MV-4-11 (cell line): ENCODE results near the gene ZNF606.

Source experiments
- DNase-seq: peaks from one replicate; lab custom pipeline; 2025; lab: John Stamatoyannopoulos, UW

The ZNF606 gene

DNA sequence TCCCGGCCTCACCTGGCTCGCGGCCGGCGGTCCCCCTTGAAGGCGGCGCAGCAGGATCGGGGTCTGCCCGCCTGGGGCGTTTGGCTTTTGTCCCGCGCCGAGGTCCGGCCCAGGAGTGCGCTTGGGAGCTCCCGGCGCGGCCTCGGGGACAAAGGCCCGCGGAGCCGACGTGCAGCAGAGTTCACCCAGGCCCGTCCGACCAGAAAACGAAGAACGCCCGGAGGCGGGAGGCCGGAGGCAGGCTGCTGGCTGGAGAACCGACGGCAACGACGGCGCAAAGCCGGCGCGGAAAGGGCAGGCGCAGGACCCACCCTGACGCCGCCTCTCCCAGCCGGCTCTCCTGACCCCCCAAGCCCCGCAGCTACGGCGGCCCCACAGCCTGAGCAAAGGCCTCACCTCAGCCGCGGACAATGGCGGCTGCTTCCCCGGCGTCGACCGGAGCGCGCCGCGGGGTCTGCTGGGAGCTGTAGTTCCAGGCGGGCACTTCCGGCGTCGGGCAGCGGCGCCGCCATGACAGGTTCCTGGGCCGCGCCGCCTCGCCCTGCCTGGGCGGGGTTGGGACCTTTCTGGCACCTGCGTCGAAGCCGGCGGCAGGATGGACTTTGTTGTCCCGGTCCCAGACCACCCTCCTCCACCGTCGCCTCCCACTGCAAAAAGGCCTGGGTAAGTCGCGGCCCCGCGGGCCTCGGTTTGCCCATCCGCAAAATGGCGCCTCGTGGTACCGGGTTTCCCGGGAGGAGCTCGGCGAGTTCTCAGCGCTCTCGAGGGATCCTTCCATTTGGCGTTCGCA, at the start of gene ZNF606:
Gene ZNF606 (minus strand): TSS at position 437 of the 790 bp plus-strand sequence. CDS start 1,501 bp downstream, outside the sequence.
- peak; percentile 83 for DNase-seq

DNA sequence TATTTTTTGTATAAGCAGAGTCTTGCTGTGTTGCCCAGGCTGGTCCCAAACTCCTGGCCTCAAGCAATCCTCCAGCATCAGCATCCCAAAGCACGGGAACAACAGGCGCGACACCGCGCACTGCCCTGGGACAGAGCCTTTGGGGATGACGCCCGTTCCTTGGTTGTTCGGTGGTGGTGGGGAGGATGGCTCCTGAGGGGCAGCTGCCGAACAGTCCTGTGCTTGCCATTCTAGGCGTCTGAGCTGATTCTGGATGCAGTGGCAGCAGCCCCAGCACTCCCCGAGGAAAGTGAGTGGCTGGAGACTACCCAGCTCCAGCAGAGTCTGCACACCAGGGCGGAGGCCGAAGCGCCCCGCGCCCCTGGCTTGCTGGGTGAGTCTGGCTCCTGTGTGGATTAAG, 49.6 kb upstream of the ZNF606 start:
- DNase-seq = no peak

DNA sequence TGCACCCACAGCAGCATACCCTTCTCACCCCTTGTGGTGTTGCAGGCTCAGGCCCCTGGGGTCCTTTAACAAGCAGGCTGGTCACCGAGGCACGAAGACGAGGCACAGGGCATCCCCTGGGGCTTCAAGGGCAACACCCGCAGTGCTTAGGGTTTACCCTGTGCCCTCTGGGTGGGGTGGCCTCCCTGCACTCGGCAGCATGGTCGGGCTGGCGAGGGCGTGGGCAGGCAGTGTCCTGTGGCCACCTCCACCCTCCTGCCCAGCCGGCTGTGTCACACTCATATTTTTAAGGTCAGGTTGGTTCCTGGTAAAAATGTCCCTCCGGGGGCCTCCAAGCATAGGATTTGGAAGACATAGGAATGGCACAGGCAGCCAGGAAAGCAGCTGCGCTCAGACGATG, 45.1 kb upstream of the ZNF606 start:
- no peak for DNase-seq

DNA sequence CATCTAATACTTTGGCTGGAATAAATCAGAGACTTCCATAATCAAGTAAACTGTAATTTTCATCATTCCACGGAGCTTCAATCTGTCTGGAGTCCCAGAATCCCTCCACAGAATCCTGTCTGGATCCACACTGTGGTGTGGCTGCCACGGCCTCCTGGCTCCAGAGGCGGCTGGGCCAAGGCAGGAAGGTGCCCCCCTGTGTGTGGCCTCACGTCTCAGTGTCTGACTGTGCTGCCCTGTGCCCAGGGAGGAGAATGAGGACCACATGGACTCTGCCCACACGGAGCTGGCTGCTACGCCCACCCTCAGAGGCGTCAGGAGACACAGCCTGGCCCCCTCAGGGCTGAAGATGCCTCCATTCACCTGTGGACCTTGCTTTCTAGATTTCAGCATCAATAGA, 44.2 kb upstream of the ZNF606 start:
- no peak for DNase-seq

DNA sequence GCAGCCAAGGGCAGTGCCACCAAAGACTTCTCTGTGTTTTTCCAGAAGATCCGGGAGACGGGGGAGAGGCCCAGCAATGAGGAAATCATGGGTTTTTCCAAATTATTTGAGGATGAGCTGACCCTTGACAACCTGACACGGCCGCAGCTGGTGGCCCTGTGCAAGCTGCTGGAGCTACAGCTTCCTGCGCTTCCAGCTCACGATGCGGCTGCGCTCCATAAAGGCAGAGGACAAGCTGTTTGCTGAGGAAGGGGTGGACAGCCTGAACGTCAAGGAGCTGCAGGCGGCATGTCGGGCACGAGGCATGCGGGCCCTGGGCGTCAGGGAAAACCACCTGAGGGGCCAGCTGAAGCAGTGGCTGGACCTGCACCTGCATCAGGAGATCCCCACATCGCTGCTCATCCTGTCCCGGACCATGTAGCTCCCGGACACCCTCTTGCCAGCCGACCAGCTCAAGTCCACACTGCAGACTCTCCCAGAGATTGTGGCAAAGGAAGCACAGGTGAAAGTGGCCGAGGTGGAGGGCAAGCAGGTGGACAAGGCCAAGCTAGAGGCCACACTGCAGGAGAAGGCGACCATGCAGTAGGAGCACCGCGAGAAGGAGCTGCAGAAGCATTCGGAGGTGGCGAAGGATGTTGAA, 42.9 kb upstream of the ZNF606 start:
- DNase-seq = no peak

DNA sequence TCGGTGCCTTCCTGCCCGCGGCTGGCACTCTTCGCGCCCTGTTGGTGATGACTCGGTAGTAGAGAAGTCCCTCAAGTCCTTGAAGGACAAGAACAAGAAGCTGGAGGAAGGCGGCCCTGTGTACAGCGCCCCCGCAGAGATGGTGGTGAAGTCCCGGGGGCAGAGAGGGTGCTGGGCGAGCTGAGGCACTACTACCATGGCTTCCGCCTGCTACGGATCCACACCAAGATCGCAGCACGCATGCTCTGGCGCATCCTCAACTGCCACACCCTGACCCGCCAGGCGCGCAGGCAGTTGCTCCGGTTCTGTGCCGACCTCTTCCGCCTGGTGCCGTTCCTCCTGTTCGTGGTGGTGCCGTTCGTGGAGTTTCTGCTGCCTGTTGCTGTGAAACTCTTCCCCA, 42.3 kb upstream of the ZNF606 start:
- DNase-seq = no peak

DNA sequence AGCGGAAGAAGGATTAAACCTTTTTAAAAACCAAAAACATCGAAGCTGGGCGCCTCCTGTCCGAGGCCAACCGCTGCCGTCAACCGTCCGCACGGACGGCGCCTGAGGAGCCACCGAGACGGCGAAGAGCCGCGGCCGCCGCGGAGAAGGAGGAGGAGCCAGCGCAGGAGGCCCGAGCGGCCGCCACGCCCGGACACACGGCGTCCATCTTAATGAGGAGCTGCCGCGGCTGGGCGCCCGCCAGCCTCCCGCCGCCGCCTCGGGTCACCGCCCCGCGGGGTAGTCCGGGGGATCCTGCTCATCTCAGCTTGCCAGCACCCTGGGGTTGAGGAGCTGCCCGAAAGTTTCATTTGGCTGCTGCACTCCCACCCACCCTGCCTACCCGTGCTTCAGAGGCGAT, 41.8 kb upstream of the ZNF606 start:
- DNase-seq = no peak

DNA sequence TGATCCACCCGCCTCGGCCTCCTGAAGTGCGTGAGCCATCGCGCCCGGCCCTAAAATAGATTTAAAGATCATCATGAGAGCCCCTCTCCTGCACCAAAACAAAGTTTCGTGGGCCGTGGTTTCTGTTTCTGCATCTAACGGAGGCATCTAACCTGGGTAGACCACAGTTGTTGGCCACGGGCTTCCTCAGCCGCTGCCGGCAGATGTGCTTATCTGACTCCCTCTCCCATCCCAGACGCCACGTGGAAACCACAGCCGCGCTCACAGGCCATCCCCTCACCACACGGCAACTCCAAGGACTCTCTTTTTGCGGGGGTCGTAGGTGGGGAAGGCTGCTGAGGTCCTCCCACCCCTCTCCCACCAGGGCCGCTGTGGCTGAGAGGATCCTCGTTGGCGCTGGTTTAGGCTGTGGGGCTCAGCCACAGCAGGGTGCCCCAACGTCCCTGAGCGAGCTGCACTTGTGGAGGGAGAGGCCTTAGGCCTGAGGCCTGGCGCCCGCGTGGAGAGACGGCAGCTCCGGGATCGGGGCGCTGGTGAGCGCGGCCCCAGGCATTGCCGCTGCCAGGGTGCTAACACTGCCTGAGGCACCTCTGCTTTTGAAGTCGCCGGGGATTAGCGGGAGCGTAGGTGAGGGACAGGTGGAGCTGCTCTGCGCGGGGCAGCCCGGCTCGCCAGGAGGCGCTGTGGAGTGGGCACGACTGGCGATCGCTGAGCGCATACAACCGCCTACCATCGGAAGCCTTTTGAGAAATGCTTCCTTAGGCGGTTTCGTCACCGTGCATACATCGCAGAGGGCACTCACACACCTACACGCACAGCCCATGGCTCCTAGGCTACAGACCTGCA, 40.1 kb upstream of the ZNF606 start:
- DNase-seq = no peak

DNA sequence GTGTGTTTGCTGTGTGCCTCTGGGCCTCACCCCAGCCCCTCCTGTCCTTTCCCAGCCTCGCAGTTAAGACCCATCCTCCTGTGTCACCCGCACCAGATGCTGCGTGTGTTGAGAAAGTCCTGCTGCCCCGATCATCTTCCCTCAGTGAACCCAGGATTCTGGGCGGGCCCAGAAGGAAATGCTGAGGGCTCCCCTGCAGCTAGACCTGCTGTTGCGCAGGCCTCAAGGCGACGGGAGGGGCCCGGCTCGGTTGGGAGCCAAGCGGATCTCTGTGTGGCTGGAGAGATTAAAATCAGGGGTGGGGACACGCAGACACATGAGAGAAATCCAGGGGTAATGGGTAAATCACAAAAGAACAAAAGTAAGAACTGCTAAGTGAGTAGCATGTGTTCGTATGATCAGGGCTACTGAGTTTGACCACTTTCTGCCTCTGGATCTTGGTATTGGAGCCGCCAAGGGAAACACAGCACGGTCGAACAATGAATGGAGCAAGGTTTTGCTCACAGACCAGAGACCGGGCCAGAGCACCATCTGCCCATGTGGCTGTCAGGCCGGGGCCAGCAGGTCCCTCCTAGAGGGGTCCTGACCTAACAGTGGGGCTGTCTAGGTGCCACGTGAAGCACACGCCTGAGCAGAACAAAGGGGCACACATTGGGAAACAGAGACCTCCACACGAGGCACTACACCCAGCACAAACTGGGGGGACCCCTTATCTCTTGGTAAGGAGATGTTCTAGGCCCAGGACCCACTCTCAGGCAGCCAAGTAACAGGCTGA, 38.3 kb upstream of the ZNF606 start:
- no peak for DNase-seq

DNA sequence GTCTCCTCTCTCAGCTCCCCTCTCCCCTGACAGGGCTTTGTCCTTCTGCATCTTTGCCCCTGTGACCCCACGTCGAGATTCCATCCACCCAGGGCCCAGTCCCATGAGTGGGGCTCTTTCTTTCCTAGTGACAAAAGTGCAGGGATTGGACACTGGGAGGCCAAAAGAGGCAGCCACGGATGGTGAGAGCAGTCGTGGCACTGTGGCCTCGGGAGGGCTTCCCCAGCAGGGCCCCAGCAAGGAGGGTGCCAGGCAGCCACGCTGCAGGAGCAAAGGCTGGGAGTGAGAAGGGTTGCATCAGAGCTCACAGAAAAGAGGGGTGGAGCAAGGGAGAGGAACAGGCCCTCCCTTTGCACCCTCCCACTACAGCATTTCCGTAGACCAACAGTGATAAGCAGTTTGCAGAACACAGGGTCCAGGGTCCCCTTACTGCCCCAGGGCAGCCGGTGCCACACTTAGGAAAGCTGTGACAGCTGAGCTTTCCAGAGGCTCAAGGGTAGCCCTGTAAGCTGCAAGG, 36.1 kb upstream of the ZNF606 start:
- DNase-seq = no peak

DNA sequence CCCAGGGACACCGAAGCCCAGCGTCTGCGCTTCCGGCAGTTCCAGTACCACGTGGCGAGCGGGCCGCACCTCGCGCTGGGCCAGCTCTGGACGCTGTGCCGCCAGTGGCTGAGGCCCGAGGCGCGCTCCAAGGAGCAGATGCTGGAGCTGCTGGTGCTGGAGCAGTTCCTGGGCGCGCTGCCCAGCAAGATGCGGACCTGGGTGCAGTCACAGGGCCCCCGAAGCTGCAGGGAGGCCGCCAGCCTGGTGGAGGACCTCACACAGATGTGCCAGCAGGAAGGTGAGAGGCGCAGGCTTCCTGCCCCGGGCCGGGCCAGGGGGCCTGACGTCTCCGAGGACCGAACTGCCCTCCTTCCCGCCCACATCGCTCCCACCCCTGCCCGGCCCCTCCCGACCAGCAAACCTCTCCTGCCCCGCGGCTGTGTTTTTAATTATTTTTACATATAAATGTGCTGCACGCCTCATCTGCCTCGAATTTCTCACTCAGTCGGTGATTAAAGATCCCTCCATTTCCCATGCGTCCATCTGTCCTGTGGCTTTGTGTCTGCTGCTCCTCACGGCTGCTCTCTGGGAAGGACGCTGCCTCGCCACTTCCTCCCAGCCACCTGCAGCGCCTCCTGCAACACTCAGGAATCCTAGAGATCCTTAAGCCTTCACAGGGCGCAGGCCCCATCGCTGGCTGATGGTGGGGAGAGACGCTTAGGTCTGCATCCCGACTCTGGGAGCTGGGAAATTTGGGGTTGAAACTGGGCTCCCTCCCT, 35.5 kb upstream of the ZNF606 start:
- no peak for DNase-seq

DNA sequence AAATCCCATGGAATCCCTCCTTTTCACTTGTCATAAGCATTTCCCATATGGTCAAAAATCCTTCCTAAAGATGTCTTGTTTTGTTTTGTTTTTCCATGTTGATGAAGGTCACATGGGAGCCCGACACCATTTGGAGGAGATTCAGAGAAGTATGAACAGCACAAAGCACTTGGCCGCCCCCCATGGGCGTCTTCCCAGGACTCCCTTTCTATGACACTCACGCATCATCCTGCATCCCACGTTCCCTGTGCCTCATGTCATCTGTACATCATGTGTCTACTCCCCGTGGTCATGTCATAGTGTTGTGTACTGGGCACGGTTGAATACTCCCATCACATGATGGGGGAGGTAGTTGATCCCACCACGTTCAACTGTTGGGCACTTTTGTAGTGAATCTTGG, 33.2 kb upstream of the ZNF606 start:
- DNase-seq = no peak

DNA sequence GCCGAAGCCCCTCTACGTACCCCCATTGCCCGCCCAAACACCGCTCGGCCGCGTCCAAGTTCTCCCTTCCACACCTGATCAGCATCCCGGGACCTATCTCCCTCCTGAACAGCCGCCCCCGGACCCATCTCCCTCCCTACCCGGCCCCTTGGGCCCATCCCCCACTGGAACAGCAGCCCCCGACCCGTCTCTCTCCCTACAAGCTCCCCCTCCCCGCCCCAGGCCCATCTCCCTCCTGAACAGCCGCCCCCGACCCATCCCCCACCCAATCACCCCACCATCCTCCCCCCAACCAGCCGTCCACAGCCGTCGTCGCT, 31.8 kb upstream of the ZNF606 start:
- no peak for DNase-seq

DNA sequence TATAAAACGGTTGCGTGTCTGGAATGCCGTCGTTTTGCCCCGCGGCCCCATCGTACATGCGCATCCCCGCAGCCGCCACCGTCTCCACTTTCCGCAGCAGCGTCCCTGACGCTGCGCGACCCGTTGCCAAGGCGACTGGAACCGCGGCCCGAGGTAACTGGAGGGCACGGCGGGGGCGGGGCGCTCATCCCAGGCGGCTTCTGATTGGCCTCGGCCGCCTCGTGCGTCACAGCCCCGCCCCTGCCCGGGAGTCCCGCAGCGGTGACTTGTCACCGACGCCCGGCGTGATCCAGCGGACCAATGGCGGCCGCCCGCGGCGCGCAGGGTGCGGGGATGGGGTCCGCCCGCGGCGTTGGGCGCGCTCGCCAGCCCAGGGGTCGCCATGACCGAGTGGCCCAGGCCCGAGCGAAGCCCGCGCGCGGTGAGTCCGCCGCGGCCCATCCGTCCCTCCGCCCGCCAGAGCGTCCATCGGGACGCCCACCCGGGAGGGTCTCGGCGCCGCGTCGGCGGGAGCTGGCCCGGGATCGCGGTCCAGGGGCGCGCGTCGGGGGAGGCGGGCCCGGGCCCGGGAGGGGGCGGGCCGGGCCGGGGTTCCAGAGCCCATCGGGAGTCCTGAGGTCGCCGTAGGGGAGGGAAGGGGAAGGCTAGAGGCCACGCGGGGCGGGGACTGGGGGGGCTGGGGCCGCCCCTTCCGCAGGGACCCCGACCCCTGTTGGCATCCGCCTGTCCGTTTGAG, 31.3 kb upstream of the ZNF606 start, which contains the start of gene ZSCAN1:
Gene ZSCAN1 (plus strand): TSS at position 285 of the 736 bp plus-strand sequence. CDS start 3,812 bp downstream, outside the sequence.
- DNase-seq = no peak

DNA sequence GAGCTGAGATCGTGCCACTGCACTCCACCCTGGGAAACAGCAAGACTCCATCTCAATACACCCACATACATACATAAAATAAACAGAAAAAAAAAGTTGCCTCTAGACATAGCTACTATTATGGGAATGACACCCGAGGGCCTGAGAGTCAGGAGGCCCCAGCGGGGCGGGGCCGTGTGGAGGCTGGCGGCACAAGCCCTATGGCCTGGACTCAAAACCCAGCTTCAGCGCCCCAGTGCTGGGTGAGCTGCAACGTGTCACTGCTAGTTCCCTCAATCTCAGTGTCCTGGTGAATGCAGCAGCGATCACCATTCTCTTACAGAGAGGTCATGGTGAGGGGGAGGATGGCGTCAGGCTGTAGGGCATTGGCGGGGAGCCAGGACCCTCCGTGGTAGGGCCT, 22.0 kb upstream of the ZNF606 start:
- DNase-seq = no peak

DNA sequence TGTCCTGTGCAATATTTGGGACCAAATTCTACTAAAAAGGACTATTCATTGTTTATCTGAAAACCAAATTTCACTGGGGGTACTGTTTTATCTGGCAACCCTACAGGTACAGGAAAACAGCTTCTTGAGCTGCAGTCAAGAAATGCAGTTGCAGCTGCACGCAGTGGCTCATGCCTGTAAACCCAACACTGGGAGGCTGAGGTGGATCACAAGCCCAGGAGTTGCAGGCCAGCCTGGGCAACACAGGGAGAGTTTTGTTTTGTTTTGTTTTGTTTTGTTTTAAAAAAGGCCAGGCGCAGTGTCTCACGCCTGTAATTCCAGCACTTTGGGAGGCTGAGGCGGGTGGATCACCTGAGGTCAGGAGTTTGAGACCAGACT, 19.7 kb upstream of the ZNF606 start:
- no peak for DNase-seq

DNA sequence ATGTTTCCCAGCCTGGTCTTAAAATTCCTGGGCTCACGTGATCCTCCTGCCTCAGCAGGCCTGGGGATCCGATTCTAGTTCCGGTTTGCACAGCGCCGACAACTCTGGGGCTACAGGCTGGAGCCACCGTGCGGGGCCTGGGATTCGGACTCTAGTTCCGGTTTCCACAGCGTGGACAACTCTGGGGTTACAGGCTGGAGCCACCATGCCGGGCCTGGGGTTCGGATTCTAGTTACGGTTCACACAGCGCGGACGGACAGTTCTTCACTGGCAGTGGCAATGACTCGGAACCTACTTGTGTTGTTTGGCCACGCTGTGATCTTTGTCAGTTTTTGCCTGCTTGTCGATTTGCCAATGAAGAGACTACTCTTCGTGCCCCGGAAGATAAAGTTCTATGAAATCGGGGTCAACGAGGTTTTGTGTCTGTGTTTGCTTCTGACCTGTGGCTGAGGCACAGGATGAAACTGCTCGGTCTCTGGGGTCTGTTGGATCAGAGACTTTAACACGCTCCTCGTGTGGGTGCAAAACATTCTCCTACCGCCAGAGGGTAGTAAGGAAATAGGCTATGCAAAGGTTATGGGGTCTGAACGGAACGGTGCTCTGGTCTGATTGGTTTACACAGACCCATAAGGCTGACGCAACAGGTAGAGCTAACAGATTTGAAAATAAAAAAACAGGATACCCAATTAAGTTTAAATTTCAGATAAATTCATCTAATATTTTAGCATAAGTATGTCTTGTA, 19.1 kb upstream of the ZNF606 start:
- no peak for DNase-seq

DNA sequence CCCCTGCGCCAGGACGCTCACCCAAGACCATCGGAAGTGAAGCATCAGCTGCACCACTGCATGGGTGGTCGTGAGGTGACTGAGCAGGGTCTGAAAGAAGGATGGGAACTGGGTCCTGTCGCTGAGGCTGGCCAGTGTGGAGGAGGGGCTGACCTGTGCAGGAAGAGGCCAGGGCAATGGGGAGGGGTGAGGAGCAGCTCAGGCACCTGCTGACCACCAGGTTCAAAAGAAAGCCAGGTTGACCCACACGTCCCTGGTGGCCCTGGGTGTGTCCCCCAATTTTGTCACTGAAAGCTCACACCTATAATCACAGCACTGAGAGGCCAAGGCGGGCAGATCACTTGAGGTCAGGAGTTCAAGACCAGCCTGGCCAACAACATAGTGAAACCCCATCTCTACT, 17.5 kb upstream of the ZNF606 start:
- no peak for DNase-seq

DNA sequence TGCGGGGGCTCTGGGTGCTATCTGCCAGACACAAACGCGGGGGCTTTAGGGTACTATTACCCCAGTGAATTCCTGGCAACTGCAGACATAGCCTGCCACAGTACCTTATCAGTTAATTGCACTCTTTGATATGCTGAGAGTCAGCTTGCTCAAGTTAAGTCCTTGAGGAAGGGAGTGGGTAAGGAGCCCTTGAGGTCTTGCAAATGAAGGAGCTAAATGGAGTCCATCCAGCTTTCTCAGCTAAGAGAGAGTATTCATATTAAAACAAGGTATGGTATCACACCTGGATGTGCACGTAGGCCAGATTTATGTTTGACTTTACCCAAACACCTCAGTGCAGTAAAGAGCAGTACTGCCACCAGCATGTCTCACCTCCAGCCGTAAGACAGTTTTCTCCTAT, 11.5 kb upstream of the ZNF606 start:
- DNase-seq = no peak

DNA sequence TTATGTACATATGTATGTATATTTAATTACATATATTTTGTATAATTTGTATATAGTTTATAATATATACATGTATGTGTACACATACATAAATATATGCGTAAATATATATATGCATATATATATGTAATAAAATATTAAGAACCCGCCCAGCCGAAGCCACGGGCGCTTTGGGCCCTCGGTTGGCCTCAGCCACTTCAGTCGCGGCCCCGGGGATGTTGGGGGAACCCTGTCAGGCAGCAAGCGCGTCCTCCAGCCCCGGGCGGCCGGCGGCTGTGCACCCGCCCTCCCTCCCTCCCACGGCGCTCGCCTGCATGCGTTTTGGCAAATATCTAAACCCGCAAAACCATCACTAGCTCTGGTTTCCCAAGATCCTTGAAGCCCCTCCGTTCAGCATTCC, 7.9 kb upstream of the ZNF606 start:
- no peak for DNase-seq
